ENCODE data around the gene PIGA.
"Not testable (repeated sequence)": the region's sequence is repeated elsewhere in the genome, so short reads cannot be mapped to it uniquely, and the experiment has no call there.

Gene PIGA

DNA sequence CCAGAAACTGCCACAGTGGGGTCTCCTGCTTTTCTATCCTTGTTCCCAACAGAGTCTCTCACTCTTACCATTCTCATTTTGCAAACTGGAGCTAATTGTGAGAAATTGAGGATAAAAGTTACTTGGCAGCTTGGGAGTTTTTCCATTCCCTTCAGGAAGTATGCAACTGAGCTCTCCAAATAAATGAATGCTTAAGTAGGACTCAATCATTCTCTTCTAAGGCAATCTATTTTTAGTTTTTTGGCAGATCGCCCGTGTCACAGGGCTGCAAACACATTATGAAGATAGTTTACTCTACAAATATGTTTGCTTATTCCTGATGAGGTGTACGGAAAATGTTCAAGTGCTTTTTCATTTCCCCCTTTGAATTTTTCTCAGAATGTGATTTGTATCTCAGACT is 25.2 kb downstream of the PIGA start:
- TF ChIP-seq, protein P1, sequence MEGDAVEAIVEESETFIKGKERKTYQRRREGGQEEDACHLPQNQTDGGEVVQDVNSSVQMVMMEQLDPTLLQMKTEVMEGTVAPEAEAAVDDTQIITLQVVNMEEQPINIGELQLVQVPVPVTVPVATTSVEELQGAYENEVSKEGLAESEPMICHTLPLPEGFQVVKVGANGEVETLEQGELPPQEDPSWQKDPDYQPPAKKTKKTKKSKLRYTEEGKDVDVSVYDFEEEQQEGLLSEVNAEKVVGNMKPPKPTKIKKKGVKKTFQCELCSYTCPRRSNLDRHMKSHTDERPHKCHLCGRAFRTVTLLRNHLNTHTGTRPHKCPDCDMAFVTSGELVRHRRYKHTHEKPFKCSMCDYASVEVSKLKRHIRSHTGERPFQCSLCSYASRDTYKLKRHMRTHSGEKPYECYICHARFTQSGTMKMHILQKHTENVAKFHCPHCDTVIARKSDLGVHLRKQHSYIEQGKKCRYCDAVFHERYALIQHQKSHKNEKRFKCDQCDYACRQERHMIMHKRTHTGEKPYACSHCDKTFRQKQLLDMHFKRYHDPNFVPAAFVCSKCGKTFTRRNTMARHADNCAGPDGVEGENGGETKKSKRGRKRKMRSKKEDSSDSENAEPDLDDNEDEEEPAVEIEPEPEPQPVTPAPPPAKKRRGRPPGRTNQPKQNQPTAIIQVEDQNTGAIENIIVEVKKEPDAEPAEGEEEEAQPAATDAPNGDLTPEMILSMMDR (IDR thresholded peaks at IDR 0.05; ENCODE audit: low read depth, low read length): no peak
- H3K4me3 ChIP-seq (ENCODE audit: low read depth, low read length): no peak overlapping the region

DNA sequence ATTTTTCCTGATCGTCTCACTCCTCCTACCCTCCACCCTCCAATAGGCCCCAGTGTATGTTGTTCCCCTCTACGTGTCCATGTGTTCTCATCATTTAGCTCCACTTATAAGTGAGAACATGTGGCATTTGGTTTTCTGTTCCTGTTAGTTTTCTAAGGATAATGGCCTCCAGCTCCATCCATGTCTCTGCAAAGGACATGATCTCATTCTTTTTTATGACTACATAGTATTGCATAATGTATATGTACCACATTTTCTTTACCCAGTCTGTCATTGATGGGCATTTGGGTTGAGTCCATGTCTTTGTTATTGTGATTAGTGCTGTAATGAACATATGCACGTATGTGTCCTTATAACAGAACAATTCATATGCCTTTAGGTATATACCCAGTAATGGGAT is 29.4 kb downstream of the PIGA start:
- not testable (repeated sequence) for H3K4me3 ChIP-seq (ENCODE audit: low read depth, low read length)

DNA sequence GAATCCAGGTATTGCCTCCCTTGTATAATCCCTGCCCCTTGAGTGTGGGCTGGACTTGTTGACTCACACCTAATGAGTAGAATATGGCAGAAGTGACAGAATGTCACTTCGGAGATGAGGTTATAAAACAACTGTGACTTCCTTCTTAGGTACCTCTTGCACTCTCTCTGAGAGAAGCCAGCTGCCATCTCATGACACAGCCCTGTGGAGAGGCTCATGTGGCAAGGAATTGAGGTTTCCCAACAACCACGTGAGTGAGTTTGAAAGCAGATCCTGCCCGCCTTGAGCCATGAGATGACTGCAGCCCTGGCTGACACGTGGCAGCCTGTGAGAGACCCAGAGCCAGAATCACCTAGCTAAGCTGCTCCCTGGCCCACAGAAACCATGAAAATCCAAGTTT is 33.4 kb downstream of the PIGA start:
- TF ChIP-seq, protein P1 (IDR thresholded peaks at IDR 0.05; ENCODE audit: low read depth, low read length): no peak
- no peak overlapping the region for H3K4me3 ChIP-seq (ENCODE audit: low read depth, low read length)

DNA sequence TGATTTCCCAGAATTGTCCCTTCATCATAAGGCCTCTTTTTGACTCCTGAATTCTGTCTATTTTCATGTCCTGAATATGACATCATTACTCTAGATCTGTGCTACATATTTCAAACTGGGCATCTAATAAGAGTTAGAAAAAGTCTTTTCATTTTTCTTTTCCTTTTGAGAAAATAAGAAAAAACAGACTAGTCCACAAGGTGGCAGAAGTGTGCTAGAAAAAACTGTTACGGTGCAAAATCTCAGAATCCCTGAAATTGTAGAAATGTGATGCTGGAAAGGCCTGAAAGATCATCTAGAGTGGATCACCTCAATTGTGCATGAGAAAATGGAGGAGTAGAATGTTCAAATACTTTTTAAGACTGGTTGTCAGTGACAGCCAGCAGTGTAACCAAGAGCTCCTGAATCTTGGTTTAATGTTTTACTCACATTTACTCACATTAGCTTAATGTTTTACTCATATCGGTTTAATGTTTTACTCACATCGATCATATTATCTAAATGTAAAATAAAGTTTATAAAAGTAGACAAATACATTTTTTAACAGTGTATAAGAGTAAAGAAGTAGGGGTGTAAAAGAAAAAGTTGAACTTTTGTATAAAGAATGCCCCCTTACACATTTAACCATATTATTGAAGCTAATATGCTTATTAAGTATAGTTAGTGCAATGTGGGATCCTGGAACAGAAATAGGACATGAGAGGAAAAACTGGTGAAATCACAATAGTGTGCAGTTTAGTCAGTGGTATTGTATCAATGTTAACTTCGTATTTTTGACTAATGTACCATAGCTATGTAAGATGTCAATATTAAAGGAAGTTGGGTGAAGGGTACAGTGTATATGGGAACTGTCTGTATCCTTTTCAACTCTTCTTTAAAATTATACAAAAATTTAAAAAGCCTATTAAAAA is 35.1 kb downstream of the PIGA start:
- H3K4me3 ChIP-seq (ENCODE audit: low read depth, low read length): no peak overlapping the region
- TF ChIP-seq, protein P1 (IDR thresholded peaks at IDR 0.05; ENCODE audit: low read depth, low read length): peak; percentile 30

DNA sequence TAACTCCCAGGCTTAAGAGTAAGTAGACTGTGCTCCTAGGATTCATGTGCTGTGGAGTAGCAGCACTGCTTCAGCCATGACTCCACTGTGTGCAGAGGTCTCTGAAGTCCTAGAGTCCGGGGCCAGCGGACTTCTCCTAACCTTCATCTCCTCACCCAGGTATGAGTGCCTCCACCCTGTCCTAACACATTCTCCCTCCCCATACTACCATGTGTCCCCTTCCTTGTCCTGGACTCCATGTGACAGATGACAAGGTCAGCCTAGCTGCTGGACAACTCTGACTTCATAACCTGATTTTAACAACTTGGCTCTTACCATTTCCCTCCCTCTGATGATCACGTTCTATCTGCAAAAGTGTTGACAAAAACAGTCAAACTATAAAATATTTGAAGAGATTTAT is 36.5 kb downstream of the PIGA start:
- H3K4me3 ChIP-seq (ENCODE audit: low read depth, low read length): no peak overlapping the region
- TF ChIP-seq, protein P1 (IDR thresholded peaks at IDR 0.05; ENCODE audit: low read depth, low read length): no peak

DNA sequence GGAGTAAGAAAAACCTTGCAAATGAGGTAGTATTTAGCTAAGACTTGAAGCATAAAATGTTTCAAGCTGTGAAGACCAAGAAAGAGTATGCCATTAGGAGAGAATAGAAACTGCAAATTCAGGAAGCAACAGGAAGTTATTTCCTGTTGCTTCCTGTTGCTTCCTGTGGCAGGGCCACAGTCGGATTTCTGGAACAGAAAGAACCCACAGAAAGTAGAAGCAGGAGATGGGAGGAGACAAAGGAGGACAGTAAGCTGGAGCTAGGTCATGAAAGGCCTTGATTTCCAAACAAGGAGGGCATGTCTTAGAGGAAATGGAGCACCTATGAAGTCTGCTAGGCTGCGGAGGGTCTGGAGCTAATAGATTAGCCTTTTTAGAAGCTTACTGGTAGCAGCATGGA is 37.1 kb downstream of the PIGA start:
- no peak overlapping the region for H3K4me3 ChIP-seq (ENCODE audit: low read depth, low read length)
- TF ChIP-seq, protein P1 (IDR thresholded peaks at IDR 0.05; ENCODE audit: low read depth, low read length): no peak

DNA sequence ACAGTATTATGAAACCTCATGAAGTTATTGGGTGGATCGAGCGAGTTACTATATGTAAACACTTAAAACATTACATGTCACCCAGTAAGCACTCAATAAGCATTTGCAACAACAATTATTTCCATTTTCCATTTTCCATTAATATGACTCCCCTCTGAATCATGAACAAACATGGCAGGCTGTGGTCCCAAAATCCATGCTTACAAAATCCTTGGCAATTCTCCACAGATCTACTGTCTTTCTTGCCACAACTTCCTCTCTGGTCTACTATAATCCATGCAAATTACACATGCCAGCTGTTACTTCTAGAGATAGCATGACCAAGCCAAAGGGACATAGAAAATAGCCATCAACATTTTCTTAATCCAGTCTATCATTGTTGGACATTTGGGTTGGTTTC is 41.9 kb downstream of the PIGA start:
- TF ChIP-seq, protein P1 (IDR thresholded peaks at IDR 0.05; ENCODE audit: low read depth, low read length): no peak
- H3K4me3 ChIP-seq (ENCODE audit: low read depth, low read length): no peak overlapping the region

All from WI38 (cell line).